ENCODE data around the gene RPN2. TPM values are rescaled to one million over a fixed set of nuclear protein-coding genes. Genes with fewer than 3 reads are reported as not detected.

Gene RPN2
- total and polyA plus RNA-seq, 2 of the 13 experiments (the other 11 are each of a cell fraction or from before 2014, with no cell fraction given) = 587 to 1,818 TPM

GRCh38 chr20:37285664-37286374 lies 106.7 kb downstream of the RPN2 start (continued):
- TF ChIP-seq DMTF1 (CRISPR knock-in tag; IDR thresholded peaks at IDR 0.05) (no peak), DNMT1 (CRISPR knock-in tag; IDR thresholded peaks at IDR 0.05) (no peak), TAF15 (IDR thresholded peaks at IDR 0.05; ENCODE audit: low read depth, low read length, poor library complexity, severe bottlenecking) (no peak), ZNF563 (CRISPR knock-in tag; IDR thresholded peaks at IDR 0.05) (0 out of 2 replicates have a peak, but pooled peaks have one; percentile 42), ETV5 (CRISPR knock-in tag; IDR thresholded peaks at IDR 0.05; ENCODE audit: borderline replicate concordance) (peak; percentile 48; the same call in 1 of the 2 replicates), MAFF (IDR thresholded peaks at IDR 0.05; ENCODE audit: low read depth, low read length) (0 out of 2 replicates have a peak, but pooled peaks have one; percentile 34), TBL1XR1 (IDR thresholded peaks at IDR 0.05; ENCODE audit: borderline replicate concordance, low read length, partially characterized antibody) (no peak), KAT8 (CRISPR knock-in tag; IDR thresholded peaks at IDR 0.05) (0 out of 2 replicates have a peak, but pooled peaks have one; percentile 65), MTA1 (CRISPR knock-in tag; IDR thresholded peaks at IDR 0.05; ENCODE audit: borderline replicate concordance) (peak; percentile 75; the same call in 1 of the 2 replicates), HMG20B (CRISPR knock-in tag; conservative IDR thresholded peaks at IDR 0.05) (no peak), SNRNP70 (IDR thresholded peaks at IDR 0.05; ENCODE audit: low read depth, low read length) (no peak), HNRNPLL (IDR thresholded peaks at IDR 0.05; ENCODE audit: low read depth, low read length, poor library complexity, severe bottlenecking) (no peak), RARG (CRISPR knock-in tag; IDR thresholded peaks at IDR 0.05; ENCODE audit: low read depth) (no peak), ZSCAN22 (CRISPR knock-in tag; IDR thresholded peaks at IDR 0.05) (no peak), FOXP1 (IDR thresholded peaks at IDR 0.05) (no peak), FOXP1 (CRISPR knock-in tag; IDR thresholded peaks at IDR 0.05) (peak; percentile 83), ZXDC (CRISPR knock-in tag; IDR thresholded peaks at IDR 0.05) (no peak), ATF7 (IDR thresholded peaks at IDR 0.05) (no peak), ATF7 (CRISPR knock-in tag; IDR thresholded peaks at IDR 0.05) (no peak), MNT (IDR thresholded peaks at IDR 0.05) (peak; percentile 68)

Data from HepG2 (cell line).